Measurements from ENCODE around the gene DNAJC10. TPM values are rescaled to one million over a fixed set of nuclear protein-coding genes. Genes with fewer than 3 reads are reported as not detected.
"Not testable (repeated sequence)": the region's sequence is repeated elsewhere in the genome, so short reads cannot be mapped to it uniquely, and the experiment has no call there.

DNAJC10 gene
- total RNA-seq, 1 donor from 2014 or later, result 37.1 TPM

DNA sequence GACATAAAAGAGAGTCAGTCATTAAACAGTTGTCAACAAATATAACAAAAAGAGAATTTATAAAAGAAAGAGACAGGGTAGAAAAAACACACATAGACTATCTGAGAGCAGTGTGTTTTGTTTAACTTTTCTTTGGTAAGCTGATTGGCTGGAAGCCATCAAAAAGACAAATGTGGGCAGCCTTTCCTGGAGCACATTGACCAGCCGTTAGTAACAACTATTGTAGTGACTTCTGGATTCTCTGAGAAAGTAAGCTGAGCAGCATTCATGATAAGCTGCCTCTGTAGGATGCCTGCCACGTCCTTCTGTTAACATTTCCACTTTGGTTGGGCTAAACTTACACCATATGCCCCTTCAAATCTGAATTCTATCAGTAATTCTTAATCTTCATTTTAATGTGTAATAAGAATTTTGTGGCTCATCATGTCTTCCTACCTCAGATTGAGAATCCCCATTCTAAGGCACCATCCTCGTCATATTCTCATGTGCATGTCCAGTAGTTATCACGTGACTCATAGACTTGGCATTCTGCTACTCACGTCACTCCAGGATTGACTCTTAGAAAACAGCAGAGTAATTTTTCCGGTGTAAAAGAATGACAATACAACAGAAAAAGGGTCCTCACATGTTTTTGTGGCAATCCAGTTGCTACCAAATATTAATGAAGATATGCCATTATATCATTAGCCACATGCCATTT is 43.4 kb upstream of the DNAJC10 start:
- no peak overlapping the region for H3K4me3 ChIP-seq
- H3K9me3 ChIP-seq, result no peaks in the 10 kb centered on the region
- no peak overlapping the region for H3K27ac ChIP-seq
- no peaks in the 10 kb centered on the region for H3K4me1 ChIP-seq
- DNase-seq (ENCODE audit: extremely low spot score in 2 of 2), result no peak
- TF ChIP-seq POLR2A (IDR thresholded peaks at IDR 0.05), result no peak
- TF ChIP-seq, protein P1, sequence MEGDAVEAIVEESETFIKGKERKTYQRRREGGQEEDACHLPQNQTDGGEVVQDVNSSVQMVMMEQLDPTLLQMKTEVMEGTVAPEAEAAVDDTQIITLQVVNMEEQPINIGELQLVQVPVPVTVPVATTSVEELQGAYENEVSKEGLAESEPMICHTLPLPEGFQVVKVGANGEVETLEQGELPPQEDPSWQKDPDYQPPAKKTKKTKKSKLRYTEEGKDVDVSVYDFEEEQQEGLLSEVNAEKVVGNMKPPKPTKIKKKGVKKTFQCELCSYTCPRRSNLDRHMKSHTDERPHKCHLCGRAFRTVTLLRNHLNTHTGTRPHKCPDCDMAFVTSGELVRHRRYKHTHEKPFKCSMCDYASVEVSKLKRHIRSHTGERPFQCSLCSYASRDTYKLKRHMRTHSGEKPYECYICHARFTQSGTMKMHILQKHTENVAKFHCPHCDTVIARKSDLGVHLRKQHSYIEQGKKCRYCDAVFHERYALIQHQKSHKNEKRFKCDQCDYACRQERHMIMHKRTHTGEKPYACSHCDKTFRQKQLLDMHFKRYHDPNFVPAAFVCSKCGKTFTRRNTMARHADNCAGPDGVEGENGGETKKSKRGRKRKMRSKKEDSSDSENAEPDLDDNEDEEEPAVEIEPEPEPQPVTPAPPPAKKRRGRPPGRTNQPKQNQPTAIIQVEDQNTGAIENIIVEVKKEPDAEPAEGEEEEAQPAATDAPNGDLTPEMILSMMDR (IDR thresholded peaks at IDR 0.05), result no peak
- TF ChIP-seq POLR2AphosphoS5 (IDR thresholded peaks at IDR 0.05; ENCODE audit: insufficient read depth in 1 of 2, low read depth in 1 of 2), result no peak
- no peaks in the 10 kb centered on the region for H3K36me3 ChIP-seq
- no peaks in the 10 kb centered on the region for H3K27me3 ChIP-seq
- intact Hi-C loops (cut with DNase I), result no loop called here

DNA sequence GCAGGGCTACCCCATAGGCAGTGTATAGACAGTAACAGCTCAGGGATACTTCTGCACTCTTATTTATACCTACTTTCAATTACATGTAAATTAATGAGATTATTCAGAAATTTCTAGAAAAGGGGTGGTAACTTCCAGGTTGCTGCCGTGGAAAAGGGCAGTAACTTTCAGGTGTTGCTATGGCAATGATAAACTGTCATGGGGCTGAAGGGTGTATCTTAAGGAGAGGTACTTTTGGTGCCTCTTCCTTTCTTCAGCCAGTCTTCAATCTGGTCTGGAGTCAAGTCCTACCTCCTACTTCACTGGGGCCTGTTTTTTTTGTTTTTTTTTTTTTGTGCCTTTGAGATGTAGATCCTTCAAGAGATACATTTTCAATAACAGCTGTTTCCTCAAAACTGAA is 35.2 kb upstream of the DNAJC10 start:
- Histone ChIP-seq H3K36me3 (no peaks in the 10 kb centered on the region), H3K27me3 (no peaks in the 10 kb centered on the region), H3K4me1 (no peaks in the 10 kb centered on the region), H3K4me3 (no peak overlapping the region), H3K27ac (no peak overlapping the region), H3K9me3 (no peaks in the 10 kb centered on the region)
- no peak for TF ChIP-seq POLR2A (IDR thresholded peaks at IDR 0.05)
- TF ChIP-seq POLR2AphosphoS5 (IDR thresholded peaks at IDR 0.05; ENCODE audit: insufficient read depth in 1 of 2, low read depth in 1 of 2), result no peak
- TF ChIP-seq, protein P1 (IDR thresholded peaks at IDR 0.05), result no peak
- intact Hi-C loops (cut with DNase I), result no loop called here
- DNase-seq (ENCODE audit: extremely low spot score in 2 of 2), result no peak

DNA sequence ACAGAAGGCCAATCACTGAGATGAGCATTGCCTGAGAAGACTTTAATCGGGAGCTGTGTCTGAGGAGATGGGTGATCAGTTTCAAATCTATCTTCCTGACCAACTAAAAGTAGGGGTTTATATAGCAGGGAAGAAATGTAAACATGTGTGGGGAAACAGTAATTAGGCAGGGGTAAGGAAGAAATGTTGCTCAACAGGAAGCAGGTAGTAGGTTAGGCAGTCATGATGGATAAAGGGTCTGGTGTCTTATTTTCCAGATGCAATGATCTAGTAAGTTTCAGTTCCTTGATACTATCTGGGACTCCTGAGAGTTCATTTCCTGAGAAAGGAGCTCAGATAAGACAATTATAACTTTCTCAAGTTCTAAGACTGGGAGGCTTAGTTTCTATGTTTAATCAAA is 33.8 kb upstream of the DNAJC10 start:
- TF ChIP-seq, protein P1 (IDR thresholded peaks at IDR 0.05), result no peak
- TF ChIP-seq POLR2AphosphoS5 (IDR thresholded peaks at IDR 0.05; ENCODE audit: insufficient read depth in 1 of 2, low read depth in 1 of 2) (no peak), POLR2A (IDR thresholded peaks at IDR 0.05) (no peak)
- no peaks in the 10 kb centered on the region for H3K4me1 ChIP-seq
- H3K36me3 ChIP-seq, result no peaks in the 10 kb centered on the region
- no peak overlapping the region for H3K27ac ChIP-seq
- no peak for DNase-seq (ENCODE audit: extremely low spot score in 2 of 2)
- H3K27me3 ChIP-seq, result no peaks in the 10 kb centered on the region
- no peak overlapping the region for H3K4me3 ChIP-seq
- intact Hi-C loops (cut with DNase I), result no loop called here
- no peaks in the 10 kb centered on the region for H3K9me3 ChIP-seq

DNA sequence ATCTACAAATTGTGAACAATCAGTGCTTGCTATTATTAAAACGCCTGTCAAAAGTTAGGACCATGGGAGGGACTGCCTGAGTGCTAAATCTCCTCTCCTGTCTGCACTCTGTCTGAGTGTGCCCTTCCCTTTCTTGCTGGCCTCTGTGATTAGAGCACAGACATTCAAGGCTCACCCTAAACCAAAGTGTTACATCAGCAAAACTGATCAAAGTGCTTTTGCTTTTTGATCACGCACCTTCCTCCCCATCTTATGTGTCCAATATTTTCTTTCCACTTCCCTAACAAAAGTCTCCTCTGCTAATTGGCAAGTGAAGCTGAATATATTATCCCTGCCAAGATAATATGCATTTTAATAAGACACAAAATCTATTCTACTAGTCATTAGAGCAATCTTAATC is 30.5 kb upstream of the DNAJC10 start:
- H3K4me3 ChIP-seq, result no peak overlapping the region
- H3K27me3 ChIP-seq, result no peaks in the 10 kb centered on the region
- no peaks in the 10 kb centered on the region for H3K36me3 ChIP-seq
- H3K4me1 ChIP-seq, result no peaks in the 10 kb centered on the region
- no peak overlapping the region for H3K27ac ChIP-seq
- TF ChIP-seq, protein P1 (IDR thresholded peaks at IDR 0.05), result no peak
- TF ChIP-seq POLR2AphosphoS5 (IDR thresholded peaks at IDR 0.05; ENCODE audit: insufficient read depth in 1 of 2, low read depth in 1 of 2) (no peak), POLR2A (IDR thresholded peaks at IDR 0.05) (no peak)
- intact Hi-C loops (cut with DNase I), result no loop called here
- no peak for DNase-seq (ENCODE audit: extremely low spot score in 2 of 2)
- no peaks in the 10 kb centered on the region for H3K9me3 ChIP-seq

DNA sequence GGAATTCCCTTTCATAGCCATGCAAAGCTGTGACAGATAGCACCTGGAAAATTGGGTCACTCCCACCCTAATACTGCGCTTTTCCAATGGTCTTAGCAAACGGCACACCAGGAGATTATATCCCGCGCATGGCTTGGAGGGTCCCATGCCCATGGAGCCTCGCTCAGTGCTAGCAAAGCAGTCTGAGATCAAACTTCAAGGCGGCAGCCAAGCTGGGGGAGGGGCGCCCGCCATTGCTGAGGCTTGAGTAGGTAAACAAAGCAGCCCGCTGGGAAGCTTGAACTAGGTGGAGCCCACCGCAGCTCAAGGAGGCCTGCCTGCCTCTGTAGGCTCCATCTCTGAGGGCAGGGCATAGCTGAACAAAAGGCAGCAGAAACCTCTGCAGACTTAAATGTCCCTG is 29.3 kb upstream of the DNAJC10 start:
- intact Hi-C loops (cut with DNase I); H3K27ac ChIP-seq; H3K36me3 ChIP-seq; H3K4me1 ChIP-seq; DNase-seq (ENCODE audit: extremely low spot score in 2 of 2); H3K4me3 ChIP-seq; H3K9me3 ChIP-seq; H3K27me3 ChIP-seq: not testable (repeated sequence)

Measured in vagina (tissue), 2 donors.